ENCODE data around the gene PLXNB1.

The PLXNB1 gene

DNA sequence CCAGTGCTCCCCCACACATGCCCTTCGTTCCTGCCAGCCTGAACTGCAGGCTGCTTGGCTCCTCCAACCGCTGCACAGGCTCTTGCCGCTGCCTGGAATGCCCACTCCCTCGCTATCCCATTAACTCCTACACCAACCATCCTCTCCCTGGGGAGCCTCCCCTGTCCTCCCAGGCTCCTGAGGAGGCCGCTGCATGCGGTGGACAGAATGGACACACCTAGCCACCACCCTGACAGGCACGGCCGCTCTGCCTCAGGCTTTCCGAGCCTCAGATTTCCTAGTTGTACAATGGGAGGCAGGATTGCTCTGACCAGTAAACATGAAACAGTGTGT lies 2.3 kb downstream of the PLXNB1 start:
- TF ChIP-seq, protein P1, sequence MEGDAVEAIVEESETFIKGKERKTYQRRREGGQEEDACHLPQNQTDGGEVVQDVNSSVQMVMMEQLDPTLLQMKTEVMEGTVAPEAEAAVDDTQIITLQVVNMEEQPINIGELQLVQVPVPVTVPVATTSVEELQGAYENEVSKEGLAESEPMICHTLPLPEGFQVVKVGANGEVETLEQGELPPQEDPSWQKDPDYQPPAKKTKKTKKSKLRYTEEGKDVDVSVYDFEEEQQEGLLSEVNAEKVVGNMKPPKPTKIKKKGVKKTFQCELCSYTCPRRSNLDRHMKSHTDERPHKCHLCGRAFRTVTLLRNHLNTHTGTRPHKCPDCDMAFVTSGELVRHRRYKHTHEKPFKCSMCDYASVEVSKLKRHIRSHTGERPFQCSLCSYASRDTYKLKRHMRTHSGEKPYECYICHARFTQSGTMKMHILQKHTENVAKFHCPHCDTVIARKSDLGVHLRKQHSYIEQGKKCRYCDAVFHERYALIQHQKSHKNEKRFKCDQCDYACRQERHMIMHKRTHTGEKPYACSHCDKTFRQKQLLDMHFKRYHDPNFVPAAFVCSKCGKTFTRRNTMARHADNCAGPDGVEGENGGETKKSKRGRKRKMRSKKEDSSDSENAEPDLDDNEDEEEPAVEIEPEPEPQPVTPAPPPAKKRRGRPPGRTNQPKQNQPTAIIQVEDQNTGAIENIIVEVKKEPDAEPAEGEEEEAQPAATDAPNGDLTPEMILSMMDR (conservative IDR thresholded peaks at IDR 0.05; ENCODE audit: low read depth, low read length): no peak
- Histone ChIP-seq H3K79me2 (ENCODE audit: insufficient read depth, low read depth) (no peaks in the 10 kb centered on the region), H3K27ac (no peak overlapping the region), H3K4me1 (ENCODE audit: low read depth, poor library complexity, severe bottlenecking) (peaks cover 4% of the 10 kb centered on the region), H2AFZ (ENCODE audit: low read depth) (no peak overlapping the region), H4K20me1 (ENCODE audit: insufficient read depth) (no peaks in the 10 kb centered on the region), H3K4me2 (no peak overlapping the region), H3K36me3 (ENCODE audit: insufficient read depth) (no peaks in the 10 kb centered on the region), H3K4me3 (IDR thresholded peaks at IDR 0.05; ENCODE audit: insufficient read depth, low read depth, low read length) (no peak overlapping the region), H3K9ac (no peak overlapping the region), H3K27me3 (ENCODE audit: insufficient read depth, low read depth) (no peaks in the 10 kb centered on the region)

DNA sequence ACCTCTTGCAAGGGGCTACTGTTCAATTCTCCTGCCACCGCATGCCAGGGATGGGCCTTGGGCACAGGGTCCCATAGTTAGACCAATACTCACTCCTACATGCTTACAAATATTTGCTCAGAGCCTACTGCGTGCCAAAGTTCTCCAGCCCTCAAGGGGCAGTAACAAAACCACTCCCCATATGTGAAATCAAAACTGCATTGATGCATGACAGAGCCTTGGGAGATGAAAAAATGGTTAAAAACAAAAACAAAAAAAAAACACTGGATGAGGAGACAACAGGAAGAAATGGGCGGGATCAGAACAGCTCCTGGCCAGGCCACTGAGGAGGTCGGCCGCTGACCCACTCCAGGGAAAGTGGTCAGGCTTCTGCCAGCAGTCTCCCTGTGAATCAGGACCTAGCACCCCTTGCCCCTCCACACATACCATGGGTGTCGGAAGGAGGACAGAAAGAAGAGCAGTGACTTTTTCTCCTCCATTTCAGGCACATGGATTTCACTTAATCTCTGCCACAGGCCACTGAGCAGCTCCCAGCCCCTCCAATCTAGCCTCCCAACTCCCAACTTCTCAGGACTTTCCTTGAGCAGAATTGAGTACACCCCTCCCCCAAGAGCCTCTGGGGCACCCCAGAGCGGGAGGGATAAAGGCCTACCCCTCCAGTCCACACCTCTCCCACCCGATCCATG lies 2.8 kb downstream of the PLXNB1 start:
- Histone ChIP-seq H3K4me2 (no peak overlapping the region), H2AFZ (ENCODE audit: low read depth) (no peak overlapping the region), H3K4me1 (ENCODE audit: low read depth, poor library complexity, severe bottlenecking) (peaks cover 4% of the 10 kb centered on the region), H3K27ac (no peak overlapping the region), H3K36me3 (ENCODE audit: insufficient read depth) (no peaks in the 10 kb centered on the region), H4K20me1 (ENCODE audit: insufficient read depth) (no peaks in the 10 kb centered on the region), H3K4me3 (IDR thresholded peaks at IDR 0.05; ENCODE audit: insufficient read depth, low read depth, low read length) (no peak overlapping the region), H3K9ac (no peak overlapping the region), H3K79me2 (ENCODE audit: insufficient read depth, low read depth) (no peaks in the 10 kb centered on the region), H3K27me3 (ENCODE audit: insufficient read depth, low read depth) (no peaks in the 10 kb centered on the region)
- TF ChIP-seq, protein P1 (conservative IDR thresholded peaks at IDR 0.05; ENCODE audit: low read depth, low read length): no peak

DNA sequence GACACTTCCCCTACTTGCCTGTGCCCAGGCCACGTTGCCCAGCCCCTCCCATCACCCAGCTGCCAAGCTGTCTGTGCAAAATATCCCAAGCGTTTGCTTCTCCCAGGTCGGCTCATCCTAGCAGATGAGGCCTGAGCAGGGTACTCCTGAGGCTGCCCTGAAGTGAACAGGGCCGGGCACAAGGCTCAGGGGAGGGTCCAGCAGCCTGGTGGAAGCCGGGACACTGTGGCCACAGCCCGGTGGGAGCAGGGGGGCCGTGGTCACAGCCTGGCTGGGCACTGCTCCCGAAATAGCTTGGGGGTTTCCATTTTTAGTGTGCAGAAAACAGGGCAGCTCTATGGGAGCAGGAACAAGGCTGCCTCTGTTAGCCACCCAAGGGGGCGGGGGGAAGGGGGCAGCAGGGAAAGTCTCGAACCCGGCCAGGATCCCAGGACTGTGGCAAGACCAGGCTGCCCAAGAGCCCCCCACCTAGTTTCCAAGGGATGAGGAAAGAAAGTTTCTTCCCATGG lies 3.4 kb downstream of the PLXNB1 start:
- Histone ChIP-seq H3K79me2 (ENCODE audit: insufficient read depth, low read depth) (no peaks in the 10 kb centered on the region), H3K4me3 (IDR thresholded peaks at IDR 0.05; ENCODE audit: insufficient read depth, low read depth, low read length) (no peak overlapping the region), H3K27ac (no peak overlapping the region), H3K4me2 (no peak overlapping the region), H3K4me1 (ENCODE audit: low read depth, poor library complexity, severe bottlenecking) (peaks cover 4% of the 10 kb centered on the region), H3K36me3 (ENCODE audit: insufficient read depth) (no peaks in the 10 kb centered on the region), H2AFZ (ENCODE audit: low read depth) (no peak overlapping the region), H4K20me1 (ENCODE audit: insufficient read depth) (no peaks in the 10 kb centered on the region), H3K9ac (no peak overlapping the region), H3K27me3 (ENCODE audit: insufficient read depth, low read depth) (no peaks in the 10 kb centered on the region)
- TF ChIP-seq, protein P1 (conservative IDR thresholded peaks at IDR 0.05; ENCODE audit: low read depth, low read length): no peak

DNA sequence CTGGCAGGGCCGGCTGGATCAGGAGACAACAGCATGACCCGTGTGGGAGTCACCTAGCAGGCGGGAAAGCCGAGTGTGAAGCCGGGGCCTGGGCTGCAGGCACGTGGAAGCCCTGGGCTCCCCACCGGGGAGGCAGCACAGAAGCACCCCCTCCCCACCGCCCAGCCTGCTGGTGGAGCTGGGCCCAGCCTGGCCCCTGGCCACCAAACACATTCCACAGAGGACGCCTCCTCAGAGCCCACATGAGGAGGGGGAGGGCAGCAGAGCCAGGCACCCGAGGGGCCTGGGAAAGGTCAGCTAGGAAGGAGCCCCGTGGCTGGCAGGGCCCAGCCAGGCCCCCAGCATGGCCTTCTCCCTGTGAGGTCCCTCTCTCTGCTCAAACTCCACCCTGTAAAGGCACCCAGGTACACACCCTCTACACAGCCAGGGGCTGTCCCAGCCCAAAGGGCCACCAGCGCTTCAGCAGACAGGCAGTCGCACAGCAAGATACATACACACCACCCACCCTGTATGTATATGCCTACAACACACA lies 4.5 kb downstream of the PLXNB1 start:
- Histone ChIP-seq H3K9ac (no peak overlapping the region), H3K4me3 (IDR thresholded peaks at IDR 0.05; ENCODE audit: insufficient read depth, low read depth, low read length) (no peak overlapping the region), H2AFZ (ENCODE audit: low read depth) (no peak overlapping the region), H3K27me3 (ENCODE audit: insufficient read depth, low read depth) (no peaks in the 10 kb centered on the region), H3K4me2 (no peak overlapping the region), H3K4me1 (ENCODE audit: low read depth, poor library complexity, severe bottlenecking) (peaks cover 4% of the 10 kb centered on the region), H3K36me3 (ENCODE audit: insufficient read depth) (no peaks in the 10 kb centered on the region), H4K20me1 (ENCODE audit: insufficient read depth) (no peaks in the 10 kb centered on the region), H3K27ac (no peak overlapping the region), H3K79me2 (ENCODE audit: insufficient read depth, low read depth) (no peaks in the 10 kb centered on the region)
- TF ChIP-seq, protein P1 (conservative IDR thresholded peaks at IDR 0.05; ENCODE audit: low read depth, low read length): no peak

Data from KMS-11 (cell line).